Psoas muscle (tissue), 8 donors: ENCODE measurements around the gene GPC1. TPM values are rescaled to one million over a fixed set of nuclear protein-coding genes. Genes with fewer than 3 reads are reported as not detected.
A peak's percentile ranks its signal among the peaks of the same experiment; 100 is the strongest.
"Not testable (repeated sequence)": the region's sequence is repeated elsewhere in the genome, so short reads cannot be mapped to it uniquely, and the experiment has no call there.

Source experiments
- ATAC-seq, 4 donors: fragments of 200-7000 bp; cut with Tn5 transposase; one replicate each; pipeline ENCODE4 v1.9.1; 2020; ENCODE audit warnings: moderate library complexity in 3 of 4, mild to moderate bottlenecking in 2 of 4
- DNase-seq, 2 donors: peaks; one replicate each; pipeline ENCODE4 v3.0.0-alpha.2; 2020
- H3K27ac ChIP-seq: fragments of 200-600 bp; one replicate; pipeline ENCODE4 v1.8.0; 2022
- H3K27me3 ChIP-seq, 3 donors: fragments of 200-600 bp in 1 of 3; one replicate each; pipeline versions ENCODE4 v1.6.1 to v1.8.0; 2013 to 2022; ENCODE audit warnings: low read length in 2 of 3, mild to moderate bottlenecking in 2 of 3, moderate library complexity in 1 of 3; ENCODE audit not compliant: insufficient read depth in 3 of 3
- H3K36me3 ChIP-seq, 2 donors: fragments of 200-600 bp in 1 of 2; one replicate each; pipeline versions ENCODE4 v1.6.1 to v1.8.0; 2013 to 2022; ENCODE audit warnings: low read depth in 1 of 2, mild to moderate bottlenecking in 1 of 2, moderate library complexity in 1 of 2; ENCODE audit not compliant: insufficient read depth in 1 of 2
- H3K4me1 ChIP-seq: fragments of 200-600 bp; one replicate; pipeline ENCODE4 v1.8.0; 2022
- H3K4me3 ChIP-seq: fragments of 200-600 bp; one replicate; pipeline ENCODE4 v1.8.0; 2022; ENCODE audit warnings: mild to moderate bottlenecking
- H3K9me3 ChIP-seq: fragments of 200-600 bp; one replicate; pipeline ENCODE4 v1.8.0; 2022
- CTCF ChIP-seq: fragments of 200-600 bp; IDR thresholded peaks from one replicate; pipeline ENCODE4 v1.8.0; 2022; ENCODE audit warnings: antibody characterized with exemption
- WGBS, 3 donors: extraction: QIAGEN DNeasy Blood & Tissue Kit; methylation state at CpG; one replicate each; pipeline versions ENCODE4 v1.1.6 to v1.1.7; 2013; 5-methylcytosine and 5-hydroxymethylcytosine counted together
- intact Hi-C, 2 donors: fragments of 100-400 bp; cut with DNase I; formaldehyde crosslinking; loops; one replicate each; pipeline versions ENCODE4 v1.11.0 to v1.14.2; 2022
- long read RNA-seq, 2 donors: library from polyadenylated mRNA; unstranded; transcript quantifications; one replicate each; pipeline ENCODE4 v2.0.0, GENCODE V29; 2021
- polyA plus RNA-seq, 3 donors: library from polyadenylated mRNA; stranded (reverse); fragments of 200-250 nt; gene quantifications; one replicate each; pipeline ENCODE4 v1.2.3, GENCODE V29; 2013
- total RNA-seq, 4 donors: library from RNA; stranded (reverse); fragmentation: NEBNext Ultra II Directional in 2 of 4; extraction: Animal tissue kit (Norgen Biotek cat#: 25700) in 2 of 4; gene quantifications; one replicate each; pipeline versions ENCODE4 v1.2.1 to v1.2.4, GENCODE V29; 2021 to 2023
- donor health status: healthy with polysubstance abuse.
- donor health status: DM: no; HTN: no; CAD: no; lungs with moderate emphysema.
- donor health status: Bipolar disorder and iron deficiency.
- donor health status: healthy.
- donor health status: DM: yes; HTN: yes; CAD: no.
- donor health status: DM: no; HTN: no; CAD: no.
- donor health status: DM: no; HTN: no; CAD: no.
- donor health status: DM: yes; HTN: yes; CAD: no.

The GPC1 gene
- 100 to 1,000 TPM; 115 to 180 (median 142) TPM for total RNA-seq
- polyA plus RNA-seq, result 100 to 1,000 TPM in 2 of 3 donors, 10 to 100 TPM in 1; 85.4 to 116 (median 103) TPM
- long read RNA-seq, donor 1, transcript GPC1-201 (9 exons, 3,713 nt), result major isoform, 157 of 223 reads
- long read RNA-seq, donor 1, partial matches to known transcripts, result 62 of 223 reads
- long read RNA-seq, donor 1, other reads (novel, unspliced or antisense), result 4 of 223 reads
- long read RNA-seq, donor 2, transcript GPC1-201 (9 exons, 3,713 nt), result major isoform, 491 of 669 reads
- long read RNA-seq, donor 2, partial matches to known transcripts, result 160 of 669 reads
- long read RNA-seq, donor 2, other reads (novel, unspliced or antisense), result 18 of 669 reads

GRCh38 chr2:240435457-240435947 lies at the start of gene GPC1:
TSS of gene GPC1 (plus strand) at chr2:240435663. CDS start at chr2:240435919, 256 bp downstream.
- WGBS, 3 donors, result 1% methylated on average over 16 to 75 of the region's 77 CpGs
- Histone ChIP-seq H3K36me3 (no peaks in the 10 kb centered on the region), H3K27ac (peak within 1 kb of the TSS; percentile 96), H3K9me3 (no peaks in the 10 kb centered on the region), H3K4me3 (peak within 1 kb of the TSS; percentile 91), H3K27me3 (no peaks in the 10 kb centered on the region), H3K4me1 (peaks cover 22% of the 10 kb centered on the region)
- intact Hi-C loops, result loop anchor here (2.0 to 5.0 kb wide), 2 partner anchors 47 to 63 kb away; no protein-coding TSS in a partner anchor
- no peak for TF ChIP-seq CTCF
- DNase-seq (peak; percentile 80 to 88), ATAC-seq (peak; percentile 50 to 56 (median 53))

- Histone ChIP-seq H3K4me1 (peaks cover 28% of the 10 kb centered on the region), H3K9me3 (no peaks in the 10 kb centered on the region), H3K27me3 (no peaks in the 10 kb centered on the region), H3K36me3 (no peaks in the 10 kb centered on the region), H3K27ac (no peak overlapping the region), H3K4me3 (peak overlapping the region; percentile 48)
- DNase-seq (peak; percentile 7 to 51), ATAC-seq (no peak)
- intact Hi-C loops, result loop anchor here in 1 of 2 donors (5.0 kb wide), 1 partner anchor 149 kb away; no protein-coding TSS in a partner anchor
- WGBS, 3 donors, result 88 to 92% (median 90%) methylated on average over 12 of the region's 12 CpGs
- TF ChIP-seq CTCF, result no peak
Observed at GRCh38 chr2:240386326-240386725, 49.1 kb upstream of the GPC1 start.

- intact Hi-C loops, result loop anchor here in 1 of 2 donors (5.0 kb wide), 1 partner anchor 149 kb away; no protein-coding TSS in a partner anchor
- H3K36me3 ChIP-seq, DNase-seq, H3K27me3 ChIP-seq, H3K9me3 ChIP-seq, ATAC-seq: not testable (repeated sequence)
- 87 to 92% (median 88%) methylated on average over 4 of the region's 4 CpGs for WGBS, 3 donors
- Histone ChIP-seq H3K4me3 (peak overlapping the region; percentile 48), H3K4me1 (peaks cover 32% of the 10 kb centered on the region), H3K27ac (peak overlapping the region; percentile 68)
Observed at GRCh38 chr2:240386743-240387142, 48.7 kb upstream of the GPC1 start.

- Histone ChIP-seq H3K36me3 (no peaks in the 10 kb centered on the region), H3K4me1 (peaks cover 37% of the 10 kb centered on the region), H3K27me3 (no peaks in the 10 kb centered on the region), H3K27ac (peak overlapping the region; percentile 68), H3K9me3 (no peaks in the 10 kb centered on the region), H3K4me3 (peak overlapping the region; percentile 48)
- ATAC-seq (no peak), DNase-seq (no peak)
- intact Hi-C loops, result loop anchor here in 1 of 2 donors (5.0 kb wide), 1 partner anchor 150 kb away; no protein-coding TSS in a partner anchor
- WGBS, 3 donors, result 63 to 74% (median 71%) methylated on average over 9 of the region's 9 CpGs
- TF ChIP-seq CTCF, result no peak
Observed at GRCh38 chr2:240387325-240387668, 48.2 kb upstream of the GPC1 start.

- no peak for TF ChIP-seq CTCF
- peak overlapping the region; percentile 48 for H3K4me3 ChIP-seq
- H3K27me3 ChIP-seq, result no peaks in the 10 kb centered on the region
- peak; percentile 79 to 92 for DNase-seq
- intact Hi-C loops, result loop anchor here (2.0 to 5.0 kb wide), 2 partner anchors 47 to 151 kb away; partner anchors contain the start of gene GPC1 (in 1 of the 2)
- WGBS, 3 donors, result 44 to 72% (median 46%) methylated on average over 15 to 16 of the region's 16 CpGs
- peak overlapping the region; percentile 68 for H3K27ac ChIP-seq
- H3K4me1 ChIP-seq, result peaks cover 37% of the 10 kb centered on the region
- no peaks in the 10 kb centered on the region for H3K9me3 ChIP-seq
- peak; percentile 65 to 81 (median 76) for ATAC-seq
- H3K36me3 ChIP-seq, result no peaks in the 10 kb centered on the region
Observed at GRCh38 chr2:240387669-240388358, 47.6 kb upstream of the GPC1 start.
